Measurements from ENCODE around the gene PARVB. TPM values are rescaled to one million over a fixed set of nuclear protein-coding genes. Genes with fewer than 3 reads are reported as not detected.
"Not testable (repeated sequence)": the region's sequence is repeated elsewhere in the genome, so short reads cannot be mapped to it uniquely, and the experiment has no call there.

Gene PARVB
- total and polyA plus RNA-seq, 5 donors = 44.0 to 124 (median 88.6) TPM

DNA sequence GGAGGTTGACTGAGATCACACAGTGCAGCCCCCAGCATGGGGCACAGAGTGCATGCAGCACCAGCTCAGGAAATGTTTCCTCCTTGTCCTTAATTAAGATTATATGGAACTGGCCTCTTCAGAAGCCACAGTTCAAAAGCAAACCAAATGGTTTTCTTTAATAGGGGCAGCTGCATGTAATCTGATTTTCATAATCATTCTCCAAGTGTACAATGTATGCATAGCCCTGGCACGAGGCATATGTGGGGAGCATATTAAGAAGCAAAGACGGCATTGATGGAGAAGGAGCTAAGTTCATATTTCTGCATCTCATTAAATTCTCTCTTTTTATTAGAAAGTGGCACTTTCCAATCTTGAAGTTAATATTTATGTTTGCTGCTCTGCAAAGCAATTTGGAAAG, 9.9 kb upstream of the PARVB start:
- H3K9me3 ChIP-seq (ENCODE audit: control insufficient read depth, low read length) = no peaks in the 10 kb centered on the region
- ATAC-seq (no peak), DNase-seq (no peak)
- H3K27me3 ChIP-seq (ENCODE audit: control insufficient read depth, insufficient read depth) = no peaks in the 10 kb centered on the region
- H3K27ac ChIP-seq (ENCODE audit: low read length) = no peak overlapping the region
- H3K4me1 ChIP-seq (ENCODE audit: control insufficient read depth, insufficient read depth, low read length) = no peaks in the 10 kb centered on the region
- 62% methylated on average over 2 of the region's 2 CpGs for whole genome bisulfite sequencing
- intact Hi-C loops (cut with DNase I) = no loop called here
- no peak overlapping the region for H3K4me3 ChIP-seq (ENCODE audit: low read length)

DNA sequence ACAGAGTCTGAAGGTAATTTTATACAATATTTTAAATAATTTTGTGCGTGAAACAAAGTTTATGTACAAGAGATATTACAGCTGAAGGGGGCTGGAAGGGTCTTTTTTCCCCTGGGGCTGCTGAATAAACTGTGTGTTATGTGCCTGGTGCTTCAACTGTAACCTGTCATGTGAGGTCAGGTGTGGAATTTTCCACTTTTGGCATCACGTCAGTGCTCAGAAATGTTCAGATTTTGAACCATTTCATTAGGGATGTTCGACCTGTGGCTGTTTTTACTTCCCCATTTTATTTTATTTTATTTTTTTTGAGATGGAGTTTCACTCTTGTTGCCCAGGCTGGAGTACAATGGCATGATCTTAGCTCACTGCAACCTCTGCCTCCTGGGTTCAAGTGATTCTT, 7.5 kb upstream of the PARVB start:
- H3K9me3 ChIP-seq (ENCODE audit: control insufficient read depth, low read length); H3K4me1 ChIP-seq (ENCODE audit: control insufficient read depth, insufficient read depth, low read length); DNase-seq; H3K27ac ChIP-seq (ENCODE audit: low read length); H3K4me3 ChIP-seq (ENCODE audit: low read length); intact Hi-C loops (cut with DNase I); H3K27me3 ChIP-seq (ENCODE audit: control insufficient read depth, insufficient read depth); ATAC-seq: not testable (repeated sequence)
- 81% methylated on average over 3 of the region's 3 CpGs for WGBS

DNA sequence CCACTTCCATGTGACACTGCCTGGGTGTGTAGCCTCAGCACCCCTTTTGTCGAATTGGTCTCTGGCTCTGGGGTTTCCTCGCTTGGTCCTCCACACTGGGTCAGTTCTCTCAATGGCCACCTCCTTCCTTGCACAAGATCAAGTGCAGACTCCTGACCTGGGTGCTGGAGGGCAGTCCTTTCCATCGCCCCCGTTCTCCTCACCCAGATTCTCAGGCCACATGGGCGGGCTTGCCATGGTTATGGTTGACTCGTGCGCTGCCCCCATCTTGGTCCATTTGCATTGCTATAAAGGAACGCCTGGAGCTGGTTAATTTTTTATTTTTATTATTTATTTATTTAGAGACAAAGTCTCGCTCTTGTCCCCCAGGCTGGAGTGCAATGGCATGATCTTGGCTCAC, 5.5 kb upstream of the PARVB start:
- Histone ChIP-seq H3K4me3 (ENCODE audit: low read length) (no peak overlapping the region), H3K4me1 (ENCODE audit: control insufficient read depth, insufficient read depth, low read length) (peaks cover 2% of the 10 kb centered on the region), H3K9me3 (ENCODE audit: control insufficient read depth, low read length) (no peaks in the 10 kb centered on the region), H3K27me3 (ENCODE audit: control insufficient read depth, insufficient read depth) (no peaks in the 10 kb centered on the region), H3K27ac (ENCODE audit: low read length) (no peak overlapping the region)
- ATAC-seq (no peak), DNase-seq (no peak)
- 97% methylated on average over 9 of the region's 9 CpGs for WGBS
- intact Hi-C loops (cut with DNase I) = no loop called here

DNA sequence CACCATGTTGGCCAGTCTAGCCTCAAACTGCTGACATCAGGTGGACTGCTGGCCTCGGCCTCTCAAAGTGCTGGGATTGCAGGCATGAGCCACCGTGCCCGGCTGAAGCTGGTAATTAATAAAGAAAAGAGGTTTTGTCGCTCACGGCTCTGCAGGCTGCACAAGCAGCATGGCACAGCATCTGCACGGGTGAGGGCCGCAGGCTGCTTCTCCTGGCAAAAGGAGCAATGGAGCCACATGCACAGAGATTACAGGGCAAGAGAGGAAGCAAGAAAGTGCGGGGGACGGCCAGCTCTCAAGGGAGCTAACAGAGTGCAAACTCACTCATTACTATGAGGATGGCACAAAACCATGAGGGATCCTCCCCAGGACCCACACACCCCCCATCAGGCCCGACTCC, 4.7 kb upstream of the PARVB start:
- Histone ChIP-seq H3K9me3 (ENCODE audit: control insufficient read depth, low read length) (no peaks in the 10 kb centered on the region), H3K27ac (ENCODE audit: low read length) (no peak overlapping the region), H3K4me1 (ENCODE audit: control insufficient read depth, insufficient read depth, low read length) (peaks cover 2% of the 10 kb centered on the region), H3K4me3 (ENCODE audit: low read length) (no peak overlapping the region), H3K27me3 (ENCODE audit: control insufficient read depth, insufficient read depth) (no peaks in the 10 kb centered on the region)
- 75% methylated on average over 10 of the region's 10 CpGs for WGBS
- DNase-seq (no peak), ATAC-seq (no peak)
- intact Hi-C loops (cut with DNase I) = no loop called here

DNA sequence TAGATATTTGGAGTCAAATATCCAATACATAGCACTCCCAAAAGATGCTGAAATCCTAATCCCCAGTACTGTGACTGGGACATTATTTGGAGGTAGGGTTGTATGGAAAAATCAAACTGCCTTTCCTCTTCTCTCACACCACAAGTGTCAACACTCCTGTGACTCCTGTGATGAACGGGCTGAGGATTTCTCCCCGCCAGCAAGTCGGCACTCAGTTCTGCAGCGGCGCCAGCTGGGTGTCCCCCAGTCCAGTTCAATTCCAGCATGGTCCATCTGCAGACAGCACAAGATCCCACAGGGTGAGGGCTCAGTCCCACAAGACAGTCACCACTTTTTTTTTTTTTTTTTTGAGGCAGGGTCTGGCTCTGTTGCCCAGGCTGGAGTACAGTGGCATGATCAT, 4.3 kb upstream of the PARVB start:
- ATAC-seq (peak; percentile 33 to 52), DNase-seq (peak in 1 of 3 donors; percentile 80)
- Histone ChIP-seq H3K27ac (ENCODE audit: low read length) (no peak overlapping the region), H3K27me3 (ENCODE audit: control insufficient read depth, insufficient read depth) (no peaks in the 10 kb centered on the region), H3K9me3 (ENCODE audit: control insufficient read depth, low read length) (no peaks in the 10 kb centered on the region), H3K4me3 (ENCODE audit: low read length) (no peak overlapping the region), H3K4me1 (ENCODE audit: control insufficient read depth, insufficient read depth, low read length) (peaks cover 2% of the 10 kb centered on the region)
- intact Hi-C loops (cut with DNase I) = no loop called here
- 57% methylated on average over 5 of the region's 5 CpGs for WGBS

DNA sequence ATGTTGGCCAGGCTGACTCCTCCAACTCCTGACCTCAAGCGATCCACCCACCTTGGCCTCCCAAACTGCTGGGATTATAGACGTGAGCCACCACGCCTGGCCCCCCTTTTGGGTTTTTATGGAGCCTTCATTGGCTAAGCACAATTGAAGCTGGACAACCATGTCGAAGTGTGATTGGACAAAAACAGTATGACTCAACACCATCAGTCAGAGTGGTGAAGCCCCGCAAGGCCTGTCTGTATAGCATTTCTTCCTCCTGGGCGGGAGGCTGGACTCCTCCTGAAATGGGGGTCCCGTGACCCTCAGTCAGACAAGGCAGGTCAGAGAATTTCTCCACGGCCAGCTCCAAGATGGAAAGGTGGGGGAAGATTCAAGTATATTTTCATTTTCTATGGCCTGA, 3.1 kb upstream of the PARVB start:
- intact Hi-C loops (cut with DNase I) = no loop called here
- no peak overlapping the region for H3K27ac ChIP-seq (ENCODE audit: low read length)

DNA sequence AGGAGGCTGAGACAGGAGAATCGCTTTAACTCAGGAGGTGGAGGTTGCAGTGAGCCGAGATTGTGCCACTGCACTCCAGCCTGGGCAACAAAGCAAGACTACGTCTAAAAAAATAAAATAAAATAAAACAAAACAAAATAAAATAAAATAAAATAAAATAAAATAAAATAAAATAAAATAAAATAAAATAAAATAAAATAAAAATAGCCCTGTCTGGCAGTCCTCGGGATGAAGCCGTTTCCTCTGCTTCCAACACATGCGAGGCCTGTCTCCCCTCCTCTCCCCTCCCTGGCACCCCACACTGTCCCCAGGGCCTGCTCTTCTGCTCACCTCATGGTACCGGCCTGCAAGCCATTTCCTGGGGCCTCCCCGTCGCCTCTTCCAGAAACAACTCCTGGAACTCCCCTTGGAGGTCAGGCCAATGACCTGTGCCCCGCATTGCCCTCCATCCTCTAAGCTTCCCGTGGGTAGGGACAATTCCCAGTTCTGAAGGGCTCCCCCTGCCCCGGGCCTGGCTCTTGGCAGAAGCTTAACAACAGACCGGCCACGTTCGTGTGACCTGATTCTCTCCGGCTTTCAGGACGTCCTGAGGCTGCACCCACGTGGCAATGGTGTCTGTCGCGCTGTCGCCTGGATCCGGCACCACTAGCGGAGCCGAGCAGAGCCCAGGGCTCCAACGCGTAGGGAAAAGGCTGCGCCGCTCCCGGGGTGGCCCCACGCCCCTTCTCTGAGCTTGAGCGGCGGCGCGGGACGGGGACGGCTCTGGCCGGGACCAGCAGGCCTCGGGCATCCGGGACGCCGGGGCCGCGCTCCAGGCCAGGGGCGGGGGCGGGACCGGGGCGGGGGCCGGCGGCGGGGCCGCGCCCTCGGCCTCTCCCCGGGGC, 456 bp upstream of the PARVB start:
- DNase-seq = peak; percentile 66 to 87 (median 85)
- 11% methylated on average over 54 of the region's 54 CpGs for WGBS
- Histone ChIP-seq H3K9me3 (ENCODE audit: control insufficient read depth, low read length) (no peaks in the 10 kb centered on the region), H3K4me3 (ENCODE audit: low read length) (peak overlapping the region; percentile 90), H3K4me1 (ENCODE audit: control insufficient read depth, insufficient read depth, low read length) (peaks cover 5% of the 10 kb centered on the region), H3K27me3 (ENCODE audit: control insufficient read depth, insufficient read depth) (no peaks in the 10 kb centered on the region), H3K27ac (ENCODE audit: low read length) (peak overlapping the region; percentile 86)
- intact Hi-C loops (cut with DNase I) = no loop called here
- ATAC-seq = peak; percentile 45 to 58

More for the DNA sequence above, 3.1 kb upstream of the PARVB start:
- ATAC-seq = no peak
- no peak overlapping the region for H3K4me3 ChIP-seq (ENCODE audit: low read length)
- no peaks in the 10 kb centered on the region for H3K27me3 ChIP-seq (ENCODE audit: control insufficient read depth, insufficient read depth)
- H3K4me1 ChIP-seq (ENCODE audit: control insufficient read depth, insufficient read depth, low read length) = peaks cover 2% of the 10 kb centered on the region
- no peak for DNase-seq
- 94% methylated on average over 8 of the region's 8 CpGs for WGBS
- H3K9me3 ChIP-seq (ENCODE audit: control insufficient read depth, low read length) = no peaks in the 10 kb centered on the region

DNA sequence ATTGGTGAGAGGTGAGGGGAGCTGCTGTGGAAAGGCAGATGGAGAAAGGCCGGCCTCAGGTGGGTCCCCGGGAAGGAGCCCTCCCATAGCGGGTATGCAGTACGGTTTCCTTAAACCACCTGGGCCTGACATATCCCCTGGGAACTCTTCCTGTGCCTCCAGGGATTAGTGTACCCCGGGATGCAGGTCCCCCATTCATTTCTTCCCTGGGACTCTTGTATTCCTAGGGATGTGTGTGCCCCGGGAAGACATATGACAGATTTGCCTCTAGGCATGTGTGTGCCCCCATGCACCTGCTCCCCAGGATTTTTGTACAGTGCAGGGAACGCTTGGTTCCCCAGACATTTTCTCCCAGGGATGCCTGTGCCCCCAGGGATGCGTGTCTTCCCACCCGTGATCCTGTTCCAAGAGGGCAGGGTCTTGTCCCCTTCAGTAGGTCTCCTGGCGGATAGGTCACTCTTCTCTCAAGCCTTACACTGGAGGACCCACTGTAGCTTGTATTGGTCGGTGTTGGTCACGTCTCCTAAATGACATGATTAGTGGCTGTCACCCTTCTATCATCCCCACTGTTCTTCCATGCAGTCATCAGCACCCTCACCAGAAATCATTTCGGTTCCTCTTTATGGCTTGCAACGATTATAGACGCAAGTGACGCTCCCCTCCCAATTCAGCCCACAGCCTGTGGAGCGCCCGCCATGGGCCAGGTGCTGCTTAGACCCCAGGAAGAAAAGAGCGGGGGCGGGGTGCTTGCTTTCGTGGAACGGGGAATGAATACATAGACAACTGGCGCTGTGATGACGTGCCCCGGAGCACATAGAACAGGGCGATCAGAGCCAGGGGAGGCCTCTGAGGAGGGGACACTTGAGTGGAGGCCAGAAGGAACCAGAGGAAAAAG, 1.3 kb downstream of the PARVB start:
- intact Hi-C loops (cut with DNase I) = no loop called here

DNA sequence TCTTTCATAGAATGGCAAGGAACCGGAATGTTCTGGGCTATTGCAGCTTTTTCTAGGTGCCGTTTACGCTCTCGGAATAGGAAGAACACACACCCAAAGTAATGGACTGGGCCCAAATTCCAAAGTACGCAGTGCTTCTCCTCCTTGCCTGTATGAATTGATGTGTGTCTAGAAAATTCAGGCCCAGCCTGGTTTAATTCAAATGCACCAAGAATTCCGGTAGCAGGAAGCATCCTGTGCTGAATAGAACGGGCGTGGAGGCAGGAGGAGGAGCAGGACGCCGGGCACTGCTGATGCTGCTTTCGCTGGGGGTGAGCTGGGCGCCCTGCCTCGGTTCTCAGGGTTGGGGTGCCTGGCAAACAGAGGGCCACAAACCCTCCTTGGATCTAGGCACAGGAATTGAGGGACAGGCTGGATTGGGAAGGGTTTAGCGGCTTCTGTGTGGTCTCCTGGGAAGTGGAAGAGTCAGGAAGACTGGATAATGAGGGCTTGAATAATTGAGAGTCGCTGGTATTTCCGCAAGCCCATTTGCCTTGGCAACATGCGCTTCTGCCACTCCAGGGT, 2.0 kb downstream of the PARVB start:
- DNase-seq (peak in 1 of 3 donors; percentile 54), ATAC-seq (peak; percentile 3 to 42)
- Histone ChIP-seq H3K27me3 (ENCODE audit: control insufficient read depth, insufficient read depth) (no peaks in the 10 kb centered on the region), H3K4me1 (ENCODE audit: control insufficient read depth, insufficient read depth, low read length) (peaks cover 12% of the 10 kb centered on the region), H3K27ac (ENCODE audit: low read length) (peak overlapping the region; percentile 89), H3K4me3 (ENCODE audit: low read length) (peak overlapping the region; percentile 11), H3K9me3 (ENCODE audit: control insufficient read depth, low read length) (no peaks in the 10 kb centered on the region)
- intact Hi-C loops (cut with DNase I) = no loop called here
- WGBS = 66% methylated on average over 17 of the region's 17 CpGs

More for the DNA sequence above, 1.3 kb downstream of the PARVB start:
- peak overlapping the region; percentile 89 for H3K27ac ChIP-seq (ENCODE audit: low read length)
- peak overlapping the region; percentile 90 for H3K4me3 ChIP-seq (ENCODE audit: low read length)
- DNase-seq (peak; percentile 51 to 77 (median 75)), ATAC-seq (peak in 1 of 2 donors; percentile 24)
- WGBS = 77% methylated on average over 26 of the region's 26 CpGs
- no peaks in the 10 kb centered on the region for H3K27me3 ChIP-seq (ENCODE audit: control insufficient read depth, insufficient read depth)
- H3K9me3 ChIP-seq (ENCODE audit: control insufficient read depth, low read length) = no peaks in the 10 kb centered on the region
- peaks cover 6% of the 10 kb centered on the region for H3K4me1 ChIP-seq (ENCODE audit: control insufficient read depth, insufficient read depth, low read length)

DNA sequence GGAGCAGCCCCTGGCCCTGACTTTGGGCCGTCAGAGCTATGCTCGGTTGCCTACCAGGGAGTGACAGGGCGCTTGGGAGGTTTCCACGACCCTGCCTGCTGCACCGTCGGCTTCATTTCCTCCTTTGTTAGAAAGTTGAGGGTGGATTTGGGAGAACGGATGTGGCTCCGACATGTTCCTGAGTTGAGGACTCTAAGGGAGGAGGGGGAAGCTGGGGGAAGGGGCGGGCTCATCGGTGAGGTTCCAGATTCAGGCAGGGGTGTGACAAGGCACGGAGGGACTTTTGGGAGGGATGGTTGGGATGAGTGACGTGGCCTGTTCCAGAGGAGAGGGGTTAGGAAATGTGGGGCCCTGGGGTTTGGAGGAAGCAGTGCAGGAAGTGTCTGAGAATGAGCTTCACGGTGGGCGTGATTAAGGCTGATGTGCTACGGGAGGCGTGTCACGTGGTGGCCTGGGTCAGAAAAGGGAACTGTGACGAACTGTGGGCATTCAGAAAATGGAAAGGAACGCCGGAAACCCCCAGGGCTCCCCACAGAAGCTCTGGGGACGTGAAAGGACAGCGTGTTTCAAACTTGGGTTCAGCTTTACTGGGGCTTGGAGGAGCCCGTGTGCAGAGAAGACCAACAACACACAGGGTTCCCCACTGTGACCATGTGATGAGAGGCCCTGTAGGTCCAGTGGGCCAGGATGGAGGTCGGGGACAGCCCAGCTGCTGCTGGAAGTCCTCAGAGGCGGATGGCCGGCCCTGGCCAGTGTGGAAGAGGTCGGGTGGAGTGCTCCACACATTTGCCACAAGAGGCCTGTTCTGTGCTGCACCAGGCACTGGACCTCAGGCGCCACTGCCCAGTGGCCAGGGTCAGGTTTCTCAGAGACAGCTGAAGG, 2.8 kb downstream of the PARVB start:
- Histone ChIP-seq H3K9me3 (ENCODE audit: control insufficient read depth, low read length) (no peaks in the 10 kb centered on the region), H3K4me1 (ENCODE audit: control insufficient read depth, insufficient read depth, low read length) (peaks cover 14% of the 10 kb centered on the region), H3K27me3 (ENCODE audit: control insufficient read depth, insufficient read depth) (no peaks in the 10 kb centered on the region), H3K4me3 (ENCODE audit: low read length) (peak overlapping the region; percentile 11), H3K27ac (ENCODE audit: low read length) (peak overlapping the region; percentile 89)
- 50% methylated on average over 28 of the region's 28 CpGs for WGBS
- peak; percentile 63 to 81 for ATAC-seq
- intact Hi-C loops (cut with DNase I) = no loop called here
- DNase-seq = peak; percentile 85 to 92 (median 89)
